Fibroblast of skin of abdomen (primary cell): ENCODE measurements around the gene SYNGR3.
"Not testable (repeated sequence)": the region's sequence is repeated elsewhere in the genome, so short reads cannot be mapped to it uniquely, and the experiment has no call there.

Source experiments
- DNase-seq: peaks from one replicate; pipeline ENCODE4 v3.0.0-alpha.2; 2013

Gene SYNGR3

GRCh38 chr16:1959269-1960039 is 30.3 kb upstream of the SYNGR3 start, which contains the start of gene NDUFB10:
NDUFB10 (plus strand) TSS chr16:1959538; CDS start chr16:1959625, 87 bp downstream.
- DNase-seq, result peak; percentile 86

- peak; percentile 48 for DNase-seq
These were observed 28.8 kb upstream of the SYNGR3 start for GRCh38 chr16:1960665-1961630.

GRCh38 chr16:1961651-1962067 is 28.1 kb upstream of the SYNGR3 start:
- no peak for DNase-seq

GRCh38 chr16:1962161-1963153 is 27.3 kb upstream of the SYNGR3 start:
- DNase-seq, result not testable (repeated sequence)

GRCh38 chr16:1963806-1964505 is 25.8 kb upstream of the SYNGR3 start:
- no peak for DNase-seq

- peak; percentile 99 for DNase-seq
These were observed 25.0 kb upstream of the SYNGR3 start, which contains the start of gene RPS2 for GRCh38 chr16:1964506-1965395. RPS2 (minus strand) TSS chr16:1964826; CDS start chr16:1964625, 201 bp downstream.

GRCh38 chr16:1965396-1966001 is 24.3 kb upstream of the SYNGR3 start:
- DNase-seq, result no peak

GRCh38 chr16:1966460-1966859 is 23.3 kb upstream of the SYNGR3 start, which contains the start of gene RNF151:
RNF151 (plus strand) TSS chr16:1966856; CDS start chr16:1966882, 26 bp downstream.
- no peak for DNase-seq

GRCh38 chr16:1968146-1968953 is 21.4 kb upstream of the SYNGR3 start:
- DNase-seq, result no peak

GRCh38 chr16:1971796-1972489 is 17.8 kb upstream of the SYNGR3 start, which contains the start of gene TBL3:
TBL3 (plus strand) TSS chr16:1972053; CDS start chr16:1972165, 112 bp downstream.
- DNase-seq, result peak; percentile 96

GRCh38 chr16:1972490-1972877 is 17.3 kb upstream of the SYNGR3 start:
- DNase-seq, result no peak

- no peak for DNase-seq
These were observed 16.2 kb upstream of the SYNGR3 start for GRCh38 chr16:1973461-1974156.

GRCh38 chr16:1974157-1975070 is 15.4 kb upstream of the SYNGR3 start:
- DNase-seq, result no peak

GRCh38 chr16:1975432-1976215 is 14.1 kb upstream of the SYNGR3 start:
- DNase-seq, result no peak

- no peak for DNase-seq
These were observed 13.6 kb upstream of the SYNGR3 start for GRCh38 chr16:1976216-1976520.
